CD4-positive, alpha-beta memory T cell (primary cell): ENCODE results near the gene IL17B. TPM values are rescaled to one million over a fixed set of nuclear protein-coding genes. Genes with fewer than 3 reads are reported as not detected.

Experiments
- CTCF ChIA-PET: fragments of 350-600 bp; sonication (Branson Sonifier 250); formaldehyde crosslinking; loops from one replicate; lab custom pipeline; 2021; ENCODE audit warnings: inconsistent platforms; ENCODE audit not compliant: partially characterized antibody; lab: Charles Lee
- POLR2A ChIA-PET: fragments of 350-600 bp; sonication (Branson Sonifier 250); formaldehyde crosslinking; loops from one replicate; lab custom pipeline; 2021; ENCODE audit not compliant: partially characterized antibody; lab: Charles Lee
- DNase-seq, 5 donors: peaks; one replicate each; pipeline versions ENCODE4 v3.0.0 to v3.0.0-alpha.2; 2020 to 2022; ENCODE audit warnings: mixed read lengths in 1 of 5
- H3K27ac ChIP-seq: one replicate; pipeline ENCODE4 v1.7.0; 2013; ENCODE audit warnings: low read depth, low read length
- H3K27me3 ChIP-seq: 2 replicates; pipeline ENCODE4 v1.7.0; 2013; ENCODE audit warnings: mild to moderate bottlenecking, low read length, moderate library complexity; ENCODE audit not compliant: insufficient read depth
- H3K36me3 ChIP-seq: 2 replicates; pipeline ENCODE4 v1.7.0; 2013; ENCODE audit warnings: mild to moderate bottlenecking, low read length, moderate library complexity; ENCODE audit not compliant: insufficient read depth
- H3K4me1 ChIP-seq: 2 replicates; pipeline ENCODE4 v1.7.0; 2013; ENCODE audit warnings: mild to moderate bottlenecking, low read length, moderate library complexity; ENCODE audit not compliant: insufficient read depth
- H3K4me3 ChIP-seq, 2 donors: one replicate each; pipeline ENCODE4 v1.7.0; 2013; ENCODE audit warnings: low read length in 2 of 2, mild to moderate bottlenecking in 1 of 2
- H3K9me3 ChIP-seq, 2 donors: one replicate each; pipeline ENCODE4 v1.7.0; 2013; ENCODE audit warnings: low read length in 2 of 2, control low read depth in 1 of 2; ENCODE audit not compliant: control insufficient read depth in 1 of 2
- H3K27ac Mint-ChIP-seq, 7 donors: one replicate each; pipeline ENCODE4 v1.8.0; 2020 to 2021; ENCODE audit warnings: mixed read lengths in 7 of 7, mild to moderate bottlenecking in 6 of 7, inconsistent platforms in 3 of 7, moderate library complexity in 3 of 7
- H3K27me3 Mint-ChIP-seq, 2 donors: one replicate each; pipeline ENCODE4 v1.8.0; 2020 to 2021; ENCODE audit warnings: mixed read lengths in 2 of 2
- H3K36me3 Mint-ChIP-seq, 2 donors: one replicate each; pipeline ENCODE4 v1.8.0; 2020 to 2021; ENCODE audit warnings: mixed read lengths in 2 of 2, inconsistent platforms in 1 of 2, mild to moderate bottlenecking in 1 of 2
- H3K4me1 Mint-ChIP-seq, 4 donors: one replicate each; pipeline ENCODE4 v1.8.0; 2020 to 2021; ENCODE audit warnings: mixed read lengths in 4 of 4, mild to moderate bottlenecking in 1 of 4
- H3K4me3 Mint-ChIP-seq, 8 donors: one replicate each; pipeline ENCODE4 v1.8.0; 2020 to 2021; ENCODE audit warnings: mixed read lengths in 8 of 8, mild to moderate bottlenecking in 7 of 8, moderate library complexity in 6 of 8, inconsistent platforms in 3 of 8
- H3K9me3 Mint-ChIP-seq, 8 donors: one replicate each; pipeline ENCODE4 v1.8.0; 2020 to 2021; ENCODE audit warnings: mixed read lengths in 8 of 8, mild to moderate bottlenecking in 5 of 8, inconsistent platforms in 3 of 8, moderate library complexity in 1 of 8
- intact Hi-C: fragments of 100-400 bp; cut with micrococcal nuclease; formaldehyde crosslinking; loops from one replicate; pipeline ENCODE4 v1.15.1; 2023
- polyA plus RNA-seq, 2 donors: library from polyadenylated mRNA; unstranded; fragments of 300-500 nt; fragmentation: Illumina TruSeq; gene quantifications; one replicate each; pipeline ENCODE4 v1.2.3, GENCODE V29; 2021
- total RNA-seq, 2 experiments: library from RNA; stranded (reverse); gene quantifications; one replicate each; pipeline ENCODE4 v1.2.3, GENCODE V29; 2021

The IL17B gene
- total and polyA plus RNA-seq, 4 experiments from 2014 or later: not detected

DNA sequence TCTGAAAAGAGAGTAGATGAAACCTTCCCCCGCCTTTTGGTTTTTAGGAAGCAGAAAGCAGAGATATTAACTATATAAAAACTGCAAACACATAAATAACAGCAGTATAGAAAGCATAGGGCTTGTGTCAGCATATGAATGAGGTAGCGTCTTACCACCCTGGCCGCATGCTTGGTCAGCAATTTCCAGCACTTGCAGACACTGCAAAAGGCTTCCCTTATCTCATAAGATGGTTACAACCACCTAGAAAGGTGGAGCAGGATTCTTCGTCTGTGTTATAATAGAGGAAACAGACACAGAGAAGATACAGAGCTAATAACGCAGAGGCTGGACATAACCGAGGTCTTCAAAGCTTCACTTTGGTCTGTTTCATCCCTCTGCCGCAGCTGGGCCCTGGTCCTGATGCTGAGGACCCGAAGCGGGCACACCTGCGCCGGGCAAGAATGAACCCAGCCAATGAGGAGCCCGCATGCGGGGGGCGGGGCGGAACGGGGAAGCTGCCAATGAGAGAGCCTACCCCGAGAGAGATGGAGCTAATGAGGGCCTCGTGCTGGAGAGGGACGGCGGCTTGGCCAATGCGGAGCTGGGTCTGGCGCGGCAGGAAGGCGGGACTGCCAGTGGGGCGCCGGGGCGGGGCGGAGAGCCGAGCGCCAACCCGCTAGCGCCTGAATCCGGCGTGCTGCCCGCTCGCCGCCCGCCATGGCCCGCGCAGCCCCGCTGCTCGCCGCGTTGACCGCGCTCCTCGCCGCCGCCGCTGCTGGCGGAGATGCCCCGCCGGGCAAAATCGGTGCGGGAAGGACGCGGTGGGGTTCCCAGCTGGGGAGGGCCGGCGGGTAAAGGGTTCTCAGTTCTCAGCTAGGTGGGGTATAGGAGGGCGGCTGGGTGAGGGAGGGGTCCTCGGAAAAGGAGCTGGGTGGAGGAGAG, 21.5 kb downstream of the IL17B start, which contains the start of gene PCYOX1L:
Gene PCYOX1L, plus strand, starts transcription at position 677 of the 924 bp plus-strand sequence. Its CDS starts 23 bp downstream, at position 700.
- Histone ChIP-seq H3K4me3 (peak within 1 kb of the TSS; percentile 70 to 82), H3K27ac (peak within 1 kb of the TSS; percentile 75), H3K27me3 (no peaks in the 10 kb centered on the region), H3K4me1 (peaks cover 71% of the 10 kb centered on the region), H3K36me3 (peaks cover 23% of the 10 kb centered on the region), H3K9me3 (no peaks in the 10 kb centered on the region)
- intact Hi-C loops: loop anchor here (1.0 to 10.0 kb wide), 4 partner anchors 12 to 647 kb away; partner anchors contain the start of genes ADRB2, CSNK1A1, GRPEL2 and HMGXB3
- POLR2A ChIA-PET: interaction anchor here (0.9 to 9.8 kb wide), 7 partner anchors 10 to 1053 kb away, joined by 3 to 289 read pairs (median 6); partner anchors contain the start of genes CSNK1A1 and GRPEL2
- DNase-seq: peak; percentile 91 to 97 (median 95)
- peaks cover 26 to 44% of the 10 kb centered on the region in 2 donors for H3K36me3 Mint-ChIP-seq
- H3K4me3 Mint-ChIP-seq: peak within 1 kb of the TSS; percentile 94 to 98 (median 95)
- H3K27ac Mint-ChIP-seq: peak within 1 kb of the TSS; percentile 92 to 98 (median 96)
- H3K4me1 Mint-ChIP-seq: peaks cover 46 to 83% (median 63%) of the 10 kb centered on the region in 4 donors
- no peaks in the 10 kb centered on the region for H3K27me3 Mint-ChIP-seq
- CTCF ChIA-PET: interaction anchor here (0.9 to 26.0 kb wide), 12 partner anchors 9 to 627 kb away, joined by 3 to 337 read pairs (median 6); partner anchors contain the start of genes ABLIM3, CSNK1A1 and GRPEL2
- no peaks in the 10 kb centered on the region for H3K9me3 Mint-ChIP-seq

DNA sequence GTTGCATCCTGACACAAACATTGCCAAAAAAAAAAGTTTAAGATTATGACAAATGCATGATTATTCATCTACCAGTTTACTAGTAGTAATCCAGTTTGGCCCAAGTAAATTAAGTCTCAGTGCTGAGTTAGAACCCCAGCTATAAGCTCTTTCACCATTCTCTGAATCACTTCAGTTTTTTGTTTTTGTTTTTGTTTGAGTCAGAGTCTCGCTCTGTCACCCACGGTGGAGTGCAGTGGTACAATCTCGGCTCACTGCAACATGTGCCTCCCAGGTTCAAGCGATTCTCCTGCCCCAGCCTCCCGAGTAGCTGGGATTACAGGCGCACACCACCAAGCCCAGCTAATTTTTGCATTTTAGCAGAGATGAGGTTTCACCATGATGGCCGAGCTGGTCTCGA, 22.7 kb downstream of the IL17B start:
- H3K4me3 Mint-ChIP-seq: peak overlapping the region in 4 of 8 donors; percentile 6 to 40 (median 29)
- H3K36me3 ChIP-seq: peaks cover 35% of the 10 kb centered on the region
- peak overlapping the region; percentile 24 to 98 (median 78) for H3K27ac Mint-ChIP-seq
- POLR2A ChIA-PET: interaction anchor here (1.0 to 9.8 kb wide), 3 partner anchors 10 to 191 kb away, joined by 4 to 289 read pairs (median 4); partner anchors contain the start of gene GRPEL2
- CTCF ChIA-PET: interaction anchor here (0.8 to 26.0 kb wide), 5 partner anchors 9 to 41 kb away, joined by 3 to 337 read pairs (median 5); partner anchors contain the start of gene GRPEL2
- DNase-seq: no peak
- peaks cover 55 to 91% (median 73%) of the 10 kb centered on the region in 4 donors for H3K4me1 Mint-ChIP-seq
- H3K36me3 Mint-ChIP-seq: peaks cover 38 to 56% of the 10 kb centered on the region in 2 donors
- no peak overlapping the region for H3K4me3 ChIP-seq
- H3K9me3 Mint-ChIP-seq: no peaks in the 10 kb centered on the region
- peaks cover 80% of the 10 kb centered on the region for H3K4me1 ChIP-seq
- no peaks in the 10 kb centered on the region for H3K27me3 Mint-ChIP-seq
- H3K27ac ChIP-seq: no peak overlapping the region
- no peaks in the 10 kb centered on the region for H3K9me3 ChIP-seq
- H3K27me3 ChIP-seq: no peaks in the 10 kb centered on the region
- intact Hi-C loops: loop anchor here (5.0 to 10.0 kb wide), 2 partner anchors 529 to 648 kb away; partner anchors contain the start of genes ADRB2, HMGXB3 and TIGD6

DNA sequence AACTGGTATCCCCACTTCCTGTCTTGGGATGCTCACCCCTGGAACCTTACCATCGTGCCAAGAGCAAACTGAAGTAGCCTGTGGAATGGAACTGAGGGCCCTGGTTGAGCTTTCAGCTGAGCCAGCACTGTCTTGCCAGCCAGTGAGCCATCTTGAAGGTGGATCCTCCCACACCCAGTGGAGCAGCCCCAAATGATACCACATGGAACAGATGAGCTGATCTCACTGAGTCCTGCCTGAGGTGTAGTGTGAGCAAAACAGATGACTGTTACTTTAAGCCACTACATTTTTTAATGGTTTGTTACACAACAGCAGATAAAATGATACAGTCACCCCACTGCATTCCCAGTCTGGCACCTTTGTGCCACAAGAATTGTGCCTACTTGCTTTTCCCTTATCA, 23.4 kb downstream of the IL17B start:
- H3K4me1 Mint-ChIP-seq: peaks cover 55 to 91% (median 71%) of the 10 kb centered on the region in 4 donors
- peak overlapping the region in 1 of 8 donors; percentile 50 for H3K4me3 Mint-ChIP-seq
- no peak overlapping the region for H3K27ac ChIP-seq
- no peaks in the 10 kb centered on the region for H3K9me3 Mint-ChIP-seq
- H3K4me1 ChIP-seq: peaks cover 78% of the 10 kb centered on the region
- ChIA-PET CTCF (interaction anchor here (0.7 to 26.0 kb wide), 6 partner anchors 9 to 40 kb away, joined by 3 to 337 read pairs (median 4); partner anchors contain the start of gene GRPEL2), POLR2A (interaction anchor here (1.0 to 9.8 kb wide), 3 partner anchors 10 to 192 kb away, joined by 4 to 289 read pairs (median 4); partner anchors contain the start of gene GRPEL2)
- H3K27ac Mint-ChIP-seq: peak overlapping the region in 6 of 7 donors; percentile 43 to 98 (median 74)
- H3K27me3 ChIP-seq: no peaks in the 10 kb centered on the region
- H3K9me3 ChIP-seq: no peaks in the 10 kb centered on the region
- H3K36me3 ChIP-seq: peaks cover 40% of the 10 kb centered on the region
- H3K4me3 ChIP-seq: no peak overlapping the region
- peaks cover 45 to 63% of the 10 kb centered on the region in 2 donors for H3K36me3 Mint-ChIP-seq
- H3K27me3 Mint-ChIP-seq: no peaks in the 10 kb centered on the region
- intact Hi-C loops: loop anchor here (5.0 to 10.0 kb wide), 2 partner anchors 528 to 649 kb away; partner anchors contain the start of genes ADRB2, HMGXB3 and TIGD6
- DNase-seq: no peak

DNA sequence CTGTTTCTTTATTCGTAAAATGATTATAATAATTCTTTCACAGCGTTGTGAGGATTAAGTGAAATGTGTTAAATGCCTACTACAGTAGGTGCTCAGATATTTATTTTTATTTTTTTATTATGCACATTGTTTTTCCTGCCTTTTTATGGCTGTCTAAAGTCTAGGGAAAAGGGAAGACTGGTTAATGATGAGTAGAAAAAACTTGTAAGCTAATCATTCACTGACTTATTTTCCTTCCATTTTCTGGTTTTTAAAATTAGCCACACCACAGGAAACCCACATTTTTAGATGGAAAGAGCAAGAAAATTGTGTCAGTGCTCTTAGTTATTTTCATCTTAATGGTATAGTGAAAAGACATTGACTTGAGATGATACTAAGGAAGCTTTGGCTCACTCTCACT, 25.2 kb downstream of the IL17B start:
- Mint-ChIP-seq H3K36me3 (peaks cover 59 to 78% of the 10 kb centered on the region in 2 donors), H3K9me3 (no peaks in the 10 kb centered on the region), H3K4me3 (peak overlapping the region in 1 of 8 donors; percentile 11), H3K27me3 (no peaks in the 10 kb centered on the region), H3K27ac (peak overlapping the region in 5 of 7 donors; percentile 19 to 98 (median 68)), H3K4me1 (peaks cover 53 to 90% (median 70%) of the 10 kb centered on the region in 4 donors)
- intact Hi-C loops: loop anchor here (10.0 kb wide), 1 partner anchor 651 kb away; the partner anchor contains the start of genes HMGXB3 and TIGD6
- Histone ChIP-seq H3K4me1 (peaks cover 78% of the 10 kb centered on the region), H3K27ac (no peak overlapping the region), H3K4me3 (no peak overlapping the region), H3K9me3 (no peaks in the 10 kb centered on the region), H3K27me3 (no peaks in the 10 kb centered on the region), H3K36me3 (peaks cover 57% of the 10 kb centered on the region)
- ChIA-PET POLR2A (interaction anchor here (0.6 to 9.8 kb wide), 3 partner anchors 8 to 229 kb away, joined by 3 to 289 read pairs (median 4); partner anchors contain the start of gene GRPEL2), CTCF (interaction anchor here (1.0 to 26.0 kb wide), 6 partner anchors 8 to 37 kb away, joined by 3 to 337 read pairs (median 4); no protein-coding TSS in a partner anchor)
- no peak for DNase-seq

DNA sequence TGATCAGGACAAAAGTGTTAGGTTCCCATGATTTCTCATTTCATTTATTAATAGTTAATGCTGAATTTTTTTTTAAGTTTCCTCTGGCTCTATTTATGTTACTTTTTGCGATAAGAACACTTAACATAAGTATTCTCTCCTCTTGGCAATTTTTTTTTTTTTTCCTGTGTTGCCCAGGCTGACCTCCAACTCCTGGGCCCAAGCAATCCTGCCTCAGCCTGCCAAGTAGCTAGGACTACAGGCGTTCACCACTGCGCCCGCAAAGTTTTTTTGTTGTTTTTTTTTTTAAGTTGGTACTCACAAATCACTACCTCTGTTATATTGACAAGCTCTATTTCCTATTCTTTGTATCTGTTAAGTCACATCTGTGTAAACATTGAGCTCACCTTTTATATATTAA, 26.9 kb downstream of the IL17B start:
- ChIA-PET POLR2A (no interaction called here), CTCF (interaction anchor here (0.6 to 26.0 kb wide), 6 partner anchors 9 to 494 kb away, joined by 3 to 337 read pairs (median 4); no protein-coding TSS in a partner anchor)
- H3K36me3 Mint-ChIP-seq: peaks cover 69 to 78% of the 10 kb centered on the region in 2 donors
- H3K9me3 Mint-ChIP-seq: no peaks in the 10 kb centered on the region
- no peaks in the 10 kb centered on the region for H3K27me3 ChIP-seq
- DNase-seq: no peak
- peak overlapping the region; percentile 5 to 78 (median 36) for H3K27ac Mint-ChIP-seq
- intact Hi-C loops: loop anchor here (10.0 kb wide), 1 partner anchor 653 kb away; the partner anchor contains the start of genes HMGXB3 and TIGD6
- H3K4me3 ChIP-seq: no peak overlapping the region
- H3K4me1 Mint-ChIP-seq: peaks cover 52 to 90% (median 77%) of the 10 kb centered on the region in 4 donors
- H3K36me3 ChIP-seq: peaks cover 61% of the 10 kb centered on the region
- H3K27me3 Mint-ChIP-seq: no peaks in the 10 kb centered on the region
- no peak overlapping the region for H3K27ac ChIP-seq
- H3K4me1 ChIP-seq: peaks cover 87% of the 10 kb centered on the region
- H3K4me3 Mint-ChIP-seq: peak overlapping the region in 4 of 8 donors; percentile 5 to 36 (median 17)
- no peaks in the 10 kb centered on the region for H3K9me3 ChIP-seq

DNA sequence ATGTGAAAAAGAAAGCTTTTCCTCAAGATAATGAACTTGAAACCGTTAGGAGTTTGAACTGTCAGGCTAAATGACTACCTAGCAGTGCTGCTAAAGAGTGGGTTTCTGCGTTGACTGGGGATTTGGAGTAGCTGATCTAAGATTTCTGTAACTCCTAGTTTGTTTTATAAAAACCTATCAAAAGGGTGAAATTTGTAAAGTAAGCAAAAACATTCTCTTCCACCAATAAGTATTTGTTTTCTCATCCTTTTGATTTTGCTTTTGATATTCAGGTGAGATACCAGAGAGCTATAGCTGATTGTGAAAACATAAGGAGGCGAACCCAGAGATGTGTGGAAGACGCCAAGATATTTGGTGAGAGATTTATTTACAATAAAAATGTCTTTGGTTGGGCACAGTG, 29.7 kb downstream of the IL17B start:
- Histone ChIP-seq H3K4me3 (no peak overlapping the region), H3K9me3 (no peaks in the 10 kb centered on the region), H3K4me1 (peaks cover 87% of the 10 kb centered on the region), H3K27me3 (no peaks in the 10 kb centered on the region), H3K36me3 (peaks cover 54% of the 10 kb centered on the region), H3K27ac (peak overlapping the region; percentile 61)
- no peak for DNase-seq
- H3K9me3 Mint-ChIP-seq: peaks cover 0 to 4% (median 0%) of the 10 kb centered on the region in 8 donors
- CTCF ChIA-PET: interaction anchor here (1.3 to 26.0 kb wide), 3 partner anchors 9 to 213 kb away, joined by 3 to 337 read pairs (median 13); partner anchors contain the start of gene PCYOX1L
- H3K4me1 Mint-ChIP-seq: peaks cover 54 to 90% (median 74%) of the 10 kb centered on the region in 4 donors
- H3K4me3 Mint-ChIP-seq: peak overlapping the region; percentile 79 to 99 (median 96)
- peaks cover 59 to 77% of the 10 kb centered on the region in 2 donors for H3K36me3 Mint-ChIP-seq
- H3K27me3 Mint-ChIP-seq: no peaks in the 10 kb centered on the region
- peak overlapping the region; percentile 87 to 99 (median 94) for H3K27ac Mint-ChIP-seq
- POLR2A ChIA-PET: interaction anchor here (0.9 to 8.6 kb wide), 8 partner anchors 8 to 651 kb away, joined by 3 to 289 read pairs (median 4); partner anchors contain the start of genes PCYOX1L and TIGD6
- intact Hi-C loops: loop anchor here (2.0 to 10.0 kb wide), 4 partner anchors 109 to 965 kb away; partner anchors contain the start of genes CSNK1A1, FBXO38 and SLC26A2
